Adrenal gland (tissue), 12 donors: ENCODE results near the gene AGO3. TPM values are rescaled to one million over a fixed set of nuclear protein-coding genes. Genes with fewer than 3 reads are reported as not detected.

Experiments used
- DNase-seq, 7 donors: peaks; one replicate each; pipeline ENCODE4 v3.0.0-alpha.2; 2019 to 2020
- H3K27ac ChIP-seq, 5 donors: fragments of 200-600 bp; sonication (generic) in 4 of 5; 1 replicate in 3 of 5; 2 replicates in 2 of 5; pipeline versions ENCODE4 v1.5.1 to v1.8.0; 2016 to 2020; ENCODE audit warnings: mild to moderate bottlenecking in 1 of 5
- H3K27me3 ChIP-seq: fragments of 200-600 bp; 2 replicates; pipeline ENCODE4 v1.8.0; 2021
- H3K36me3 ChIP-seq, 2 donors: fragments of 200-600 bp; replicated peaks in 1 of 2; 1 replicate in 1 of 2; 2 replicates in 1 of 2; pipeline versions ENCODE4 v1.5.1 to v1.8.0; 2018 to 2022
- H3K4me1 ChIP-seq, 2 donors: fragments of 200-600 bp; replicated peaks in 1 of 2; 1 replicate in 1 of 2; 2 replicates in 1 of 2; pipeline versions ENCODE4 v1.5.1 to v1.8.0; 2018 to 2021
- H3K4me3 ChIP-seq, 4 donors: fragments of 200-600 bp; sonication (generic) in 3 of 4; one replicate each; pipeline ENCODE4 v1.5.1; 2016 to 2018
- H3K9me3 ChIP-seq, 3 donors: fragments of 200-600 bp; sonication (generic) in 1 of 3; replicated peaks in 1 of 3; 1 replicate in 2 of 3; 2 replicates in 1 of 3; pipeline versions ENCODE4 v1.5.1 to v1.8.0; 2016 to 2021
- CTCF ChIP-seq, 6 experiments: fragments of 450-650 bp in 4 of 6; fragments of 200-600 bp in 2 of 6; sonication (generic) in 1 of 6; IDR thresholded peaks; 1 replicate in 5 of 6; 2 replicates in 1 of 6; pipeline versions ENCODE4 v1.5.1 to v1.8.0; 2016 to 2021; ENCODE audit warnings: antibody characterized with exemption in 6 of 6, mild to moderate bottlenecking in 2 of 6, moderate library complexity in 1 of 6
- POLR2A ChIP-seq, 2 donors: fragments of 450-650 bp; IDR thresholded peaks; one replicate each; pipeline ENCODE4 v1.6.1; 2017; ENCODE audit warnings: antibody characterized with exemption in 2 of 2, mild to moderate bottlenecking in 2 of 2, moderate library complexity in 1 of 2
- WGBS, 4 donors: extraction: QIAGEN DNeasy Blood & Tissue Kit in 2 of 4; methylation state at CpG; one replicate each; pipeline versions ENCODE4 v1.1.5 to v1.1.7; 2013 to 2017; 5-methylcytosine and 5-hydroxymethylcytosine counted together
- intact Hi-C, 2 donors: fragments of 100-400 bp; cut with DNase I; formaldehyde crosslinking; loops; one replicate each; pipeline versions ENCODE4 v1.14.1 to v1.15.0; 2022 to 2023
- polyA plus RNA-seq, 3 donors: library from polyadenylated mRNA; stranded (reverse); fragments of 200-250 nt in 2 of 3; fragments of 350-450 nt in 1 of 3; fragmentation: Illumina TruSeq in 1 of 3; extraction: RNeasy Lipid Tissue Mini Kit (QIAGEN cat#74804) in 1 of 3; gene quantifications; one replicate each; pipeline ENCODE4 v1.2.3, GENCODE V29; 2013 to 2014
- total RNA-seq, 9 donors: library from RNA; depleted of rRNA in 4 of 9; stranded (reverse); fragments of >200 nt in 4 of 9; fragments of 120-200 nt in 1 of 9; fragmentation: NEBNext Ultra II Directional in 1 of 9; extraction: Animal tissue kit (Norgen Biotek cat#: 25700) in 1 of 9; gene quantifications; one replicate each; pipeline versions ENCODE4 v1.1.0 to v1.2.4, GENCODE V29; 2013 to 2023
- donor health status: healthy with polysubstance abuse.
- donor health status: Bipolar disorder and iron deficiency.
- donor health status: DM: yes; HTN: yes; CAD: no.
- donor health status: DM: no; HTN: no; CAD: no.
- donor health status: DM: no; HTN: no; CAD: no.
- donor health status: DM: yes; HTN: yes; CAD: no.

Gene AGO3
- total and polyA plus RNA-seq, 12 donors = 3.7 to 32.2 (median 20.8) TPM

DNA sequence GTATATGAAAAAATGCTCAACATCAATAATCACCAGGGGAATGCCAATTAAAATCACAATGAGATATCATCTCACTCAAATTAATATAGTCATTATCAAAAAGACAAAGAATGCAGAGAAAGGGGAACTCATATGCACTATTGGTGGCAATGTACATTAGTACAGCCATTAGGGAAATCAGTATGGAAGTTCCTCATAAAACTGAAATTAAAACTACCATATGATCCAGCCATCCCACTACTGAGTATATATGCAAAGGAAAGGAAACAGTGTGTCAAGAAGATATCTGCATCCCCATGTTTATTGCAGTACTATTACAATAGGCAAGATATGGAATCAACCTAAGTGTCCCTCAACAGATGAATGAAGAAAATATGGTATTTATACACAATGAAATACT lies 120.9 kb downstream of the AGO3 start:
- no peak for TF ChIP-seq POLR2A (IDR thresholded peaks at IDR 0.05)
- TF ChIP-seq CTCF (IDR thresholded peaks at IDR 0.05) = no peak
- Histone ChIP-seq H3K4me1 (no peaks in the 10 kb centered on the region), H3K9me3 (no peaks in the 10 kb centered on the region), H3K36me3 (peaks cover 0 to 7% of the 10 kb centered on the region in 2 donors), H3K27ac (no peak overlapping the region), H3K4me3 (no peak overlapping the region), H3K27me3 (no peaks in the 10 kb centered on the region)
- intact Hi-C loops = no loop called here
- DNase-seq = no peak

DNA sequence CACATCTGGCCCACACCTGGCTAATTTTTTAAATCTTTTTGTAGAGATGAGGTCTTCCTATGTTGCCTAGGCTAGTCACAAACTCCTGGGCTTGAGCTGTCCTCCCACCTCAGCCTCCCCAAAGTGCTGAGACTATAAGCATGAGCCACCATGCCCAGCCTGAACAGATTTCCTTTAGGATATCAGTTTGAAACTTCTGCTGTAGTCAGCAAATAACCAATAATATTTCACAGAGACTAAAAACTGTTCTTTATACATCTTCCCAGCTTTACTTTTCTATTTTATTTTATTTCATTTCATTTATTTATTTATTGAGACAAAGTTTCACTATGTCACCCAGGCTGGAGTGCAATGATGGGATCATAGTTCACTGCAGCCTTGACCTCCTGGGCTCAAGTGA lies 123.1 kb downstream of the AGO3 start:
- no peaks in the 10 kb centered on the region for H3K27me3 ChIP-seq
- H3K9me3 ChIP-seq = no peaks in the 10 kb centered on the region
- H3K4me1 ChIP-seq = no peaks in the 10 kb centered on the region
- peaks cover 0 to 7% of the 10 kb centered on the region in 2 donors for H3K36me3 ChIP-seq
- H3K27ac ChIP-seq = no peak overlapping the region
- DNase-seq = no peak
- intact Hi-C loops = no loop called here
- no peak overlapping the region for H3K4me3 ChIP-seq
- TF ChIP-seq CTCF (IDR thresholded peaks at IDR 0.05) (no peak), POLR2A (IDR thresholded peaks at IDR 0.05) (no peak)

- Histone ChIP-seq H3K9me3 (no peaks in the 10 kb centered on the region), H3K27me3 (no peaks in the 10 kb centered on the region), H3K27ac (no peak overlapping the region), H3K4me3 (no peak overlapping the region), H3K4me1 (no peaks in the 10 kb centered on the region), H3K36me3 (peaks cover 0 to 7% of the 10 kb centered on the region in 2 donors)
- TF ChIP-seq POLR2A (IDR thresholded peaks at IDR 0.05) (no peak), CTCF (IDR thresholded peaks at IDR 0.05) (no peak)
- intact Hi-C loops = no loop called here
- 82 to 94% (median 87%) methylated on average over 5 of the region's 5 CpGs for WGBS, 4 donors
- no peak for DNase-seq
Measured at GRCh38 chr1:36055706-36056105, 124.8 kb downstream of the AGO3 start.

DNA sequence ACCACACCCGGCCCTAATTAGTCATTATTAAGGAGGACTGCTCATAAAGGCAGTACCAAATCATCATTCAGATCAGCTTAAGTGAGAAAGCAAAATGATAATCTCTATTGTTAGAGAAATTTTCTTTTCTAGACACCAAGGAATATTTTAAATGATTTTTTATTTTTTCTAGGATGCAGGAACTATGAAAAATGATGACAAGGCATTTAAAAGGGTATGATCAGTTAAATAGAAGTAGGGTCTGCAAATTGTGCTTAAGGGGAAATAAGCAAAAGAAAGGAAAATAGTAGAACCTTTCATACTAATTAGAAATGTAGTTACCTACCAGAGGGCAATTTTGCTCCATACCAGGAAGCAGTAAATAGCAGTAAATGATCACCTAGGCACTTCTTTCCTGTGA lies 131.4 kb downstream of the AGO3 start:
- H3K9me3 ChIP-seq = no peaks in the 10 kb centered on the region
- intact Hi-C loops = no loop called here
- H3K27me3 ChIP-seq = no peaks in the 10 kb centered on the region
- H3K27ac ChIP-seq = no peak overlapping the region
- peaks cover 0 to 5% of the 10 kb centered on the region in 2 donors for H3K36me3 ChIP-seq
- H3K4me1 ChIP-seq = no peaks in the 10 kb centered on the region
- no peak for TF ChIP-seq POLR2A (IDR thresholded peaks at IDR 0.05)
- DNase-seq = no peak
- H3K4me3 ChIP-seq = no peak overlapping the region
- 86 to 100% (median 95%) methylated on average over 1 of the region's 1 CpG for WGBS, 4 donors

GRCh38 chr1:36067871-36068270 lies 137.0 kb downstream of the AGO3 start:
- no peak for DNase-seq
- Histone ChIP-seq H3K4me1 (no peaks in the 10 kb centered on the region), H3K36me3 (peaks cover 0 to 4% of the 10 kb centered on the region in 2 donors), H3K27me3 (no peaks in the 10 kb centered on the region), H3K9me3 (no peaks in the 10 kb centered on the region), H3K27ac (no peak overlapping the region), H3K4me3 (no peak overlapping the region)
- intact Hi-C loops = no loop called here
- no peak for TF ChIP-seq POLR2A (IDR thresholded peaks at IDR 0.05)
